ENCODE measurements around the gene NOVA2.

Gene NOVA2

GRCh38 chr19:46019270-46019669 lies 45.6 kb upstream of the NOVA2 start:
- no peak overlapping the region for H3K4me3 ChIP-seq (ENCODE audit: low read depth, low read length, poor library complexity, severe bottlenecking)
- TF ChIP-seq CTCF (IDR thresholded peaks at IDR 0.05; ENCODE audit: low read length) = no peak
- TF ChIP-seq EZH2 (IDR thresholded peaks at IDR 0.05; ENCODE audit: borderline replicate concordance, low read length) = no peak

DNA sequence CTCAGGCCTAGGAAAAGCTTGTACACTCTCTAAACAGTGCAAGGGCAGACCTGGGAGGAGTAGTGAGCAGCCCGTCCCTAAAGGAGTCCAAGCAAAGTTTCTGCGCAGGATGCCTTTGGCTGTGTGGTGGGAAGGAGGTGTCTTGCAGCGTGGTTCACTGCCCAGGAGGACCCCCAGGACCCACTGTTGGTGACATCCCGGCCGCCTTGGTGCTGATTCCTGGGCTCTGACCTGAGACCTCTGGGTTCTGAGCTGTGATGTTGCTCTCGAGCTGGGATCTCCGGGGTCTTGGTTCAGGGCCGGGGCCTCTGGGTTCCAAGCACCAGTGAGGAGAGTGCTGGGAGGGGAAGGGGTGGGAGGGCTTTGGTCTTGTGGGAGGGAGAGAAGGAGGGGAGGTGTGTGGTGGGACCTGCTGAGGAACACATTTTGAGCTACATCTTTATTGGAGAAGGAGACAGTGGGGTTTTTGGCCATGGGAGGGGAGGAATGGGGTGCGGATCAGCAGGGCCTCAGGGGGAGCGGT lies 45.1 kb upstream of the NOVA2 start:
- H3K9ac ChIP-seq (ENCODE audit: low read length) = no peak overlapping the region
- no peaks in the 10 kb centered on the region for H3K9me2 ChIP-seq (ENCODE audit: low read depth, low read length)
- no peaks in the 10 kb centered on the region for H3K27me3 ChIP-seq (ENCODE audit: insufficient read depth, low read length)
- H3K4me2 ChIP-seq (ENCODE audit: low read length) = no peak overlapping the region
- no peaks in the 10 kb centered on the region for H3K79me2 ChIP-seq (ENCODE audit: insufficient read depth, low read length)
- 0 out of 2 replicates have a peak, but pooled peaks cover 4% of the 10 kb centered on the region for H3F3A ChIP-seq (ENCODE audit: insufficient read depth, low read length)
- H3K27ac ChIP-seq (ENCODE audit: low read depth, low read length, poor library complexity, severe bottlenecking) = no peak overlapping the region
- H3K36me3 ChIP-seq (ENCODE audit: insufficient read depth, low read length) = peaks cover 8% of the 10 kb centered on the region; the same call in 1 of the 2 replicates
- H3K4me3 ChIP-seq (ENCODE audit: low read depth, low read length, poor library complexity, severe bottlenecking) = no peak overlapping the region
- H4K20me1 ChIP-seq (ENCODE audit: insufficient read depth, low read length) = no peaks in the 10 kb centered on the region
- no peaks in the 10 kb centered on the region for H3K9me3 ChIP-seq (ENCODE audit: low read length)
- TF ChIP-seq CTCF (IDR thresholded peaks at IDR 0.05; ENCODE audit: low read length) (no peak), EZH2 (IDR thresholded peaks at IDR 0.05; ENCODE audit: borderline replicate concordance, low read length) (no peak)
- peaks cover 6% of the 10 kb centered on the region for H3K4me1 ChIP-seq (ENCODE audit: insufficient read depth, low read length, severe bottlenecking)
- H2AFZ ChIP-seq (ENCODE audit: low read length) = no peak overlapping the region

More at GRCh38 chr19:46019270-46019669, 45.6 kb upstream of the NOVA2 start:
- H3K36me3 ChIP-seq (ENCODE audit: insufficient read depth, low read length) = peaks cover 8% of the 10 kb centered on the region; the same call in 1 of the 2 replicates
- H4K20me1 ChIP-seq (ENCODE audit: insufficient read depth, low read length) = no peaks in the 10 kb centered on the region
- no peaks in the 10 kb centered on the region for H3K9me2 ChIP-seq (ENCODE audit: low read depth, low read length)
- no peak overlapping the region for H2AFZ ChIP-seq (ENCODE audit: low read length)
- no peaks in the 10 kb centered on the region for H3K9me3 ChIP-seq (ENCODE audit: low read length)
- H3K27me3 ChIP-seq (ENCODE audit: insufficient read depth, low read length) = no peaks in the 10 kb centered on the region
- no peak overlapping the region for H3K4me2 ChIP-seq (ENCODE audit: low read length)
- 0 out of 2 replicates have a peak, but pooled peaks cover 3% of the 10 kb centered on the region for H3F3A ChIP-seq (ENCODE audit: insufficient read depth, low read length)
- H3K79me2 ChIP-seq (ENCODE audit: insufficient read depth, low read length) = no peaks in the 10 kb centered on the region
- H3K9ac ChIP-seq (ENCODE audit: low read length) = no peak overlapping the region
- H3K27ac ChIP-seq (ENCODE audit: low read depth, low read length, poor library complexity, severe bottlenecking) = no peak overlapping the region
- peaks cover 6% of the 10 kb centered on the region for H3K4me1 ChIP-seq (ENCODE audit: insufficient read depth, low read length, severe bottlenecking)

DNA sequence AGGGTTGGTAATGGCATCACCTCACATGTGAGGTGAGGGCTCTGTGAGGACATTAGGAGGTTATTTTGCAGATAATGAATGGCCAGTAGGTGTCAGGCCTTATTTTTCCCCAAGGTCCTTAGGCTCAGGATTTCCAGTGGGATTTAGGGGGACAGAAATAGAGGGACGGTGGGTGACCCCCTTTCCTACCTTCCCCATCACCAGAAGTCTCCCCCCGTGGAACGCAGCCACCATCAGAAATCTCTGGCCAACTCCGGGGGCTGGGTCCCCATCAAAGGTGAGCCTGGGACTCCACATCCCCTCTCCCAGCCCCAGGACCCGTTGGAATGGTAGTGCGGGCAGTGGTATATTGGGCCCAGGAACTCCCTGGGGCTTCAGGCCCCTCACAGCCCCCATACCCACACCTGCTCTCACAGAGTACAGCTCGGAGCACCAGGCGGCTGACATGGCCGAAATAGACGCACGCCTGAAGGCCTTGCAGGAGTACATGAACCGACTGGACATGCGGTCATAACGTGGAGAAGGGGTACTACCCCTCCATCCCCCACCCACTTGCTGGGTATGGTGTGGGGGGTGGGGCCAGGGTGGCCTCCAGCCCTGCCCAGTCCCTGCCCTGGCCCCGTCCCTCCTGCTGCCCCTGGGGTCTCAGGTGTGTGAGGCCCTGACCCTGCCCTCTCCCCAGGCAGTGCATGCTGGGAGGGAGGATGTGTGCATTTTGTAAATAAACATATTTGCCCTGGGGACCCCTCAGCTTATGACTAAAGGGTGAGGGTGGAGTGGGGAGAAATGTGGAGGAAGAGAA lies 44.4 kb upstream of the NOVA2 start:
- no peaks in the 10 kb centered on the region for H4K20me1 ChIP-seq (ENCODE audit: insufficient read depth, low read length)
- H3K27me3 ChIP-seq (ENCODE audit: insufficient read depth, low read length) = no peaks in the 10 kb centered on the region
- H3K4me3 ChIP-seq (ENCODE audit: low read depth, low read length, poor library complexity, severe bottlenecking) = no peak overlapping the region
- H3K27ac ChIP-seq (ENCODE audit: low read depth, low read length, poor library complexity, severe bottlenecking) = no peak overlapping the region
- peaks cover 6% of the 10 kb centered on the region for H3K4me1 ChIP-seq (ENCODE audit: insufficient read depth, low read length, severe bottlenecking)
- H3F3A ChIP-seq (ENCODE audit: insufficient read depth, low read length) = 0 out of 2 replicates have a peak, but pooled peaks cover 4% of the 10 kb centered on the region
- peaks cover 8% of the 10 kb centered on the region; the same call in 1 of the 2 replicates for H3K36me3 ChIP-seq (ENCODE audit: insufficient read depth, low read length)
- TF ChIP-seq CTCF (IDR thresholded peaks at IDR 0.05; ENCODE audit: low read length) (no peak), EZH2 (IDR thresholded peaks at IDR 0.05; ENCODE audit: borderline replicate concordance, low read length) (no peak)
- H3K79me2 ChIP-seq (ENCODE audit: insufficient read depth, low read length) = no peaks in the 10 kb centered on the region
- H2AFZ ChIP-seq (ENCODE audit: low read length) = no peak overlapping the region
- no peak overlapping the region for H3K4me2 ChIP-seq (ENCODE audit: low read length)
- H3K9me3 ChIP-seq (ENCODE audit: low read length) = no peaks in the 10 kb centered on the region
- no peak overlapping the region for H3K9ac ChIP-seq (ENCODE audit: low read length)
- H3K9me2 ChIP-seq (ENCODE audit: low read depth, low read length) = no peaks in the 10 kb centered on the region

Measured in OCI-LY1 (cell line).